PC-3 (cell line): Measurements from ENCODE around the gene RGS3.

Source experiments
- EZH2 ChIP-seq: fragments of 300-600 bp; sonication (generic); IDR thresholded peaks from one replicate; pipeline ENCODE4 v1.6.1; 2017; ENCODE audit warnings: antibody characterized with exemption, mild to moderate bottlenecking, low read length; ENCODE audit not compliant: unreplicated experiment
- EZH2phosphoT487 ChIP-seq: fragments of 300-600 bp; sonication (generic); IDR thresholded peaks from 2 replicates; pipeline ENCODE4 v1.6.1; 2018; ENCODE audit warnings: mild to moderate bottlenecking, antibody characterized with exemption, low read length, borderline replicate concordance
- TF ChIP-seq, protein P1 (sequence below): fragments of 300-600 bp; sonication (generic); conservative IDR thresholded peaks from 2 replicates; pipeline ENCODE4 v1.5.1; 2017; ENCODE audit warnings: antibody characterized with exemption, low read depth, mild to moderate bottlenecking, low read length

DNA sequence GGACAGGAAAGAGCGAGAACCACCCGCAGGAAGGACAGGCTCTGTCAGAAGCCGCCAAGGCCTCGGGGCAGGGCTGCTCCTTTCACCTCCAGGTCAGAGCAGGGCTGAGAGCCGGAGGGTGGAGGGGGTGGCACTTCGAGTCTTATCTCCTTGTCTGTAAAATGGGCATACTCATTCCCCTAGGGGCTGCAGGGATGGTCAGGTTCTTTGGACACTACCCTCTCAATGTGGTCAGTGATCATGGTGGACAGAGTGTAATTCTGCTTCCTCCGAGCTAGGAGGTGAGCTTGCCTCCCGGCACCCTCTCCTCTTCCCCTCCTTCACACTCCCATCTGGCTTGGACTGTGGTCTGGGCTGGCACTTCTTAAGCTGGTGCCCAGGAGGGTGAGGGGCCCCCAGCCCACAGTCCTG, 39.6 kb downstream of the RGS3 start:
- TF ChIP-seq, protein P1, sequence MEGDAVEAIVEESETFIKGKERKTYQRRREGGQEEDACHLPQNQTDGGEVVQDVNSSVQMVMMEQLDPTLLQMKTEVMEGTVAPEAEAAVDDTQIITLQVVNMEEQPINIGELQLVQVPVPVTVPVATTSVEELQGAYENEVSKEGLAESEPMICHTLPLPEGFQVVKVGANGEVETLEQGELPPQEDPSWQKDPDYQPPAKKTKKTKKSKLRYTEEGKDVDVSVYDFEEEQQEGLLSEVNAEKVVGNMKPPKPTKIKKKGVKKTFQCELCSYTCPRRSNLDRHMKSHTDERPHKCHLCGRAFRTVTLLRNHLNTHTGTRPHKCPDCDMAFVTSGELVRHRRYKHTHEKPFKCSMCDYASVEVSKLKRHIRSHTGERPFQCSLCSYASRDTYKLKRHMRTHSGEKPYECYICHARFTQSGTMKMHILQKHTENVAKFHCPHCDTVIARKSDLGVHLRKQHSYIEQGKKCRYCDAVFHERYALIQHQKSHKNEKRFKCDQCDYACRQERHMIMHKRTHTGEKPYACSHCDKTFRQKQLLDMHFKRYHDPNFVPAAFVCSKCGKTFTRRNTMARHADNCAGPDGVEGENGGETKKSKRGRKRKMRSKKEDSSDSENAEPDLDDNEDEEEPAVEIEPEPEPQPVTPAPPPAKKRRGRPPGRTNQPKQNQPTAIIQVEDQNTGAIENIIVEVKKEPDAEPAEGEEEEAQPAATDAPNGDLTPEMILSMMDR: no peak
- no peak for TF ChIP-seq EZH2phosphoT487
- no peak for TF ChIP-seq EZH2
